Spleen (tissue), 11 donors: Measurements from ENCODE around the gene SNAP29. TPM values are rescaled to one million over a fixed set of nuclear protein-coding genes. Genes with fewer than 3 reads are reported as not detected.

Experiments
- DNase-seq: peaks from one replicate; pipeline ENCODE4 v3.0.0-alpha.2; 2020
- H3K27ac ChIP-seq, 8 donors: fragments of 200-600 bp; sonication (generic) in 7 of 8; 1 replicate in 4 of 8; 2 replicates in 4 of 8; pipeline versions ENCODE4 v1.5.0 to v1.8.0; 2016 to 2021; ENCODE audit warnings: inconsistent platforms in 4 of 8, mild to moderate bottlenecking in 4 of 8, moderate library complexity in 1 of 8
- H3K27me3 ChIP-seq, 7 donors: fragments of 200-600 bp; sonication (generic) in 6 of 7; replicated peaks in 1 of 7; 1 replicate in 4 of 7; 2 replicates in 3 of 7; pipeline versions ENCODE4 v1.5.0 to v1.8.0; 2016 to 2021; ENCODE audit warnings: inconsistent platforms in 3 of 7, mild to moderate bottlenecking in 1 of 7
- H3K36me3 ChIP-seq, 6 donors: fragments of 200-600 bp; sonication (generic) in 5 of 6; 1 replicate in 4 of 6; 2 replicates in 2 of 6; pipeline versions ENCODE4 v1.5.0 to v1.8.0; 2016 to 2021; ENCODE audit warnings: inconsistent platforms in 2 of 6
- H3K4me1 ChIP-seq, 6 donors: fragments of 200-600 bp; sonication (generic) in 5 of 6; 1 replicate in 3 of 6; 2 replicates in 3 of 6; pipeline versions ENCODE4 v1.5.0 to v1.8.0; 2016 to 2021; ENCODE audit warnings: inconsistent platforms in 3 of 6
- H3K4me3 ChIP-seq, 8 donors: fragments of 200-600 bp; sonication (generic) in 7 of 8; 1 replicate in 4 of 8; 2 replicates in 4 of 8; pipeline versions ENCODE4 v1.5.0 to v1.8.0; 2016 to 2021; ENCODE audit warnings: inconsistent platforms in 4 of 8, mild to moderate bottlenecking in 4 of 8, moderate library complexity in 2 of 8
- H3K9me3 ChIP-seq, 8 donors: fragments of 200-600 bp; sonication (generic) in 7 of 8; 1 replicate in 4 of 8; 2 replicates in 4 of 8; pipeline versions ENCODE4 v1.5.0 to v1.8.0; 2016 to 2021; ENCODE audit warnings: inconsistent platforms in 4 of 8
- CTCF ChIP-seq, 11 experiments: fragments of 200-600 bp in 7 of 11; fragments of 450-650 bp in 4 of 11; sonication (generic) in 4 of 11; IDR thresholded peaks in 8 of 11; conservative IDR thresholded peaks in 3 of 11; 1 replicate in 7 of 11; 2 replicates in 4 of 11; pipeline versions ENCODE4 v1.4.0 to v1.8.0; 2016 to 2021; ENCODE audit warnings: antibody characterized with exemption in 11 of 11, inconsistent platforms in 4 of 11, mild to moderate bottlenecking in 1 of 11
- POLR2A ChIP-seq, 3 donors: fragments of 450-650 bp; IDR thresholded peaks; one replicate each; pipeline ENCODE4 v1.5.1; 2017; ENCODE audit warnings: antibody characterized with exemption in 3 of 3, mild to moderate bottlenecking in 1 of 3
- POLR2AphosphoS5 ChIP-seq, 3 donors: sonication (generic); formaldehyde crosslinking; IDR thresholded peaks; one replicate each; pipeline ENCODE4 v1.5.1; 2017; ENCODE audit warnings: antibody characterized with exemption in 3 of 3
- WGBS, 5 donors: extraction: QIAGEN DNeasy Blood & Tissue Kit in 3 of 5; methylation state at CpG; one replicate each; pipeline versions ENCODE4 v1.1.5 to v1.1.7; 2013 to 2018; 5-methylcytosine and 5-hydroxymethylcytosine counted together
- intact Hi-C: fragments of 100-400 bp; cut with DNase I; formaldehyde crosslinking; loops from one replicate; pipeline ENCODE4 v1.15.0; 2023; ENCODE audit warnings: low total_unique reads
- polyA plus RNA-seq, 3 donors: library from polyadenylated mRNA; stranded (reverse); fragments of 200-250 nt; gene quantifications; one replicate each; pipeline ENCODE4 v1.2.1, GENCODE V29; 2013
- total RNA-seq, 7 donors: library from RNA; depleted of rRNA in 3 of 7; stranded (reverse); fragments of >200 nt in 3 of 7; fragmentation: NEBNext Ultra II Directional in 4 of 7; extraction: Animal tissue kit (Norgen Biotek cat#: 25700) in 4 of 7; gene quantifications; one replicate each; pipeline versions ENCODE4 v1.1.0 to v1.2.1, GENCODE V29; 2016 to 2021
- donor health status: healthy with polysubstance abuse.
- donor health status: DM: no; HTN: no; CAD: no; lungs with moderate emphysema.
- donor health status: DM: no; HTN: no; CAD: no.
- donor health status: Bipolar disorder and iron deficiency.
- donor health status: healthy.
- donor health status: DM: no; HTN: no; CAD: no.
- donor health status: DM: yes; HTN: yes; CAD: no.

The SNAP29 gene
- total and polyA plus RNA-seq, 10 donors: 13.7 to 33.5 (median 23.8) TPM

GRCh38 chr22:20839837-20840645 lies 18.8 kb upstream of the SNAP29 start:
- TF ChIP-seq CTCF (IDR thresholded peaks at IDR 0.05 in 8 of 11, conservative IDR thresholded peaks at IDR 0.05 in 3 of 11) (no peak), POLR2A (IDR thresholded peaks at IDR 0.05) (no peak), POLR2AphosphoS5 (IDR thresholded peaks at IDR 0.05) (no peak)
- 81 to 92% (median 89%) methylated on average over 3 of the region's 3 CpGs for WGBS, 5 donors
- Histone ChIP-seq H3K36me3 (peaks cover 0 to 6% (median 0%) of the 10 kb centered on the region in 6 donors), H3K4me1 (peaks cover 15 to 73% (median 26%) of the 10 kb centered on the region in 6 donors), H3K27me3 (no peaks in the 10 kb centered on the region), H3K27ac (no peak overlapping the region), H3K9me3 (no peaks in the 10 kb centered on the region), H3K4me3 (no peak overlapping the region)
- no peak for DNase-seq
- intact Hi-C loops: no loop called here

GRCh38 chr22:20840646-20841371 lies 18.0 kb upstream of the SNAP29 start:
- no peaks in the 10 kb centered on the region for H3K9me3 ChIP-seq
- WGBS, 5 donors: 75 to 82% (median 79%) methylated on average over 8 of the region's 8 CpGs
- no peaks in the 10 kb centered on the region for H3K27me3 ChIP-seq
- H3K36me3 ChIP-seq: peaks cover 0 to 4% (median 0%) of the 10 kb centered on the region in 6 donors
- DNase-seq: no peak
- H3K4me3 ChIP-seq: no peak overlapping the region
- TF ChIP-seq POLR2A (IDR thresholded peaks at IDR 0.05) (no peak), CTCF (IDR thresholded peaks at IDR 0.05 in 8 of 11, conservative IDR thresholded peaks at IDR 0.05 in 3 of 11) (no peak), POLR2AphosphoS5 (IDR thresholded peaks at IDR 0.05) (no peak)
- peaks cover 15 to 79% (median 26%) of the 10 kb centered on the region in 6 donors for H3K4me1 ChIP-seq
- intact Hi-C loops: no loop called here
- H3K27ac ChIP-seq: no peak overlapping the region

- DNase-seq: no peak
- no peaks in the 10 kb centered on the region for H3K9me3 ChIP-seq
- no peak overlapping the region for H3K4me3 ChIP-seq
- peaks cover 11 to 68% (median 16%) of the 10 kb centered on the region in 6 donors for H3K4me1 ChIP-seq
- intact Hi-C loops: no loop called here
- H3K27me3 ChIP-seq: no peaks in the 10 kb centered on the region
- H3K27ac ChIP-seq: no peak overlapping the region
- WGBS, 5 donors: 20 to 64% (median 30%) methylated on average over 2 of the region's 2 CpGs
- H3K36me3 ChIP-seq: peaks cover 0 to under 1% (median 0%) of the 10 kb centered on the region in 6 donors
- TF ChIP-seq CTCF (IDR thresholded peaks at IDR 0.05 in 8 of 11, conservative IDR thresholded peaks at IDR 0.05 in 3 of 11) (no peak), POLR2A (IDR thresholded peaks at IDR 0.05) (no peak), POLR2AphosphoS5 (IDR thresholded peaks at IDR 0.05) (no peak)
Measured at GRCh38 chr22:20843501-20843900, 15.3 kb upstream of the SNAP29 start.
